Measurements from ENCODE around the gene ZNF200.

ZNF200 gene

GRCh38 chr16:3256146-3256865 is 21.3 kb upstream of the ZNF200 start, which contains the start of gene MEFV:
Gene MEFV (minus strand): TSS chr16:3256633. CDS start chr16:3256587, 46 bp downstream.
- no peak for DNase-seq (ENCODE audit: low read depth, low spot score)
- no peak within 1 kb of the TSS for H3K27ac ChIP-seq

- H3K27ac ChIP-seq = no peak overlapping the region
- no peak for DNase-seq (ENCODE audit: low read depth, low spot score)
Measured at GRCh38 chr16:3254309-3254708, 19.4 kb upstream of the ZNF200 start.

GRCh38 chr16:3252967-3253366 is 18.0 kb upstream of the ZNF200 start:
- no peak overlapping the region for H3K27ac ChIP-seq
- DNase-seq (ENCODE audit: low read depth, low spot score) = no peak

- no peak for DNase-seq (ENCODE audit: low read depth, low spot score)
- no peak overlapping the region for H3K27ac ChIP-seq
Measured at GRCh38 chr16:3249451-3249850, 14.5 kb upstream of the ZNF200 start.

GRCh38 chr16:3249020-3249419 is 14.1 kb upstream of the ZNF200 start:
- no peak overlapping the region for H3K27ac ChIP-seq
- no peak for DNase-seq (ENCODE audit: low read depth, low spot score)

- no peak for DNase-seq (ENCODE audit: low read depth, low spot score)
- H3K27ac ChIP-seq = no peak overlapping the region
Measured at GRCh38 chr16:3248596-3248995, 13.6 kb upstream of the ZNF200 start.

- H3K27ac ChIP-seq = no peak overlapping the region
- DNase-seq (ENCODE audit: low read depth, low spot score) = no peak
Measured at GRCh38 chr16:3246876-3247275, 11.9 kb upstream of the ZNF200 start.

- no peak for DNase-seq (ENCODE audit: low read depth, low spot score)
- H3K27ac ChIP-seq = no peak overlapping the region
Measured at GRCh38 chr16:3246002-3246401, 11.0 kb upstream of the ZNF200 start.

- DNase-seq (ENCODE audit: low read depth, low spot score) = no peak
Measured at GRCh38 chr16:3243882-3244281, 8.9 kb upstream of the ZNF200 start.

GRCh38 chr16:3242709-3243108 is 7.8 kb upstream of the ZNF200 start:
- no peak for DNase-seq (ENCODE audit: low read depth, low spot score)
- H3K27ac ChIP-seq = no peak overlapping the region

More at GRCh38 chr16:3243882-3244281, 8.9 kb upstream of the ZNF200 start:
- no peak overlapping the region for H3K27ac ChIP-seq

- no peak overlapping the region for H3K27ac ChIP-seq
- DNase-seq (ENCODE audit: low read depth, low spot score) = no peak
Measured at GRCh38 chr16:3241761-3242160, 6.8 kb upstream of the ZNF200 start.

GRCh38 chr16:3235856-3236669 is 1.1 kb upstream of the ZNF200 start:
- H3K27ac ChIP-seq = no peak overlapping the region
- DNase-seq (ENCODE audit: low read depth, low spot score) = no peak

- DNase-seq (ENCODE audit: low read depth, low spot score) = no peak
- H3K27ac ChIP-seq = peak overlapping the region; percentile 86
Measured at GRCh38 chr16:3234543-3234856, 458 bp downstream of the ZNF200 start.

GRCh38 chr16:3223913-3224515 is 10.9 kb downstream of the ZNF200 start:
- no peak overlapping the region for H3K27ac ChIP-seq
- no peak for DNase-seq (ENCODE audit: low read depth, low spot score)

- no peak overlapping the region for H3K27ac ChIP-seq
- DNase-seq (ENCODE audit: low read depth, low spot score) = no peak
Measured at GRCh38 chr16:3220839-3221238, 14.1 kb downstream of the ZNF200 start.

- no peak for DNase-seq (ENCODE audit: low read depth, low spot score)
- H3K27ac ChIP-seq = no peak overlapping the region
Measured at GRCh38 chr16:3216263-3216640, 18.7 kb downstream of the ZNF200 start.

GRCh38 chr16:3215601-3216262 is 19.2 kb downstream of the ZNF200 start:
- H3K27ac ChIP-seq = no peak overlapping the region
- no peak for DNase-seq (ENCODE audit: low read depth, low spot score)

- H3K27ac ChIP-seq = no peak overlapping the region
- no peak for DNase-seq (ENCODE audit: low read depth, low spot score)
Measured at GRCh38 chr16:3214904-3215600, 19.9 kb downstream of the ZNF200 start.

GRCh38 chr16:3212567-3212966 is 22.4 kb downstream of the ZNF200 start:
- no peak overlapping the region for H3K27ac ChIP-seq
- no peak for DNase-seq (ENCODE audit: low read depth, low spot score)

- no peak for DNase-seq (ENCODE audit: low read depth, low spot score)
- H3K27ac ChIP-seq = no peak overlapping the region
Measured at GRCh38 chr16:3212006-3212405, 23.0 kb downstream of the ZNF200 start.

Data from epithelial cell of prostate (primary cell).